CD4-positive, alpha-beta T cell treated with Interleukin-6 at 100 ng/mL for 8 hours (primary cell): ENCODE results near the gene DOCK3.
"Not testable (repeated sequence)": the region's sequence is repeated elsewhere in the genome, so short reads cannot be mapped to it uniquely, and the experiment has no call there.

Experiments used
- DNase-seq: peaks from one replicate; pipeline ENCODE4 v3.0.0-alpha.2; 2020; ENCODE audit warnings: mixed read lengths, low spot score

DOCK3 gene

DNA sequence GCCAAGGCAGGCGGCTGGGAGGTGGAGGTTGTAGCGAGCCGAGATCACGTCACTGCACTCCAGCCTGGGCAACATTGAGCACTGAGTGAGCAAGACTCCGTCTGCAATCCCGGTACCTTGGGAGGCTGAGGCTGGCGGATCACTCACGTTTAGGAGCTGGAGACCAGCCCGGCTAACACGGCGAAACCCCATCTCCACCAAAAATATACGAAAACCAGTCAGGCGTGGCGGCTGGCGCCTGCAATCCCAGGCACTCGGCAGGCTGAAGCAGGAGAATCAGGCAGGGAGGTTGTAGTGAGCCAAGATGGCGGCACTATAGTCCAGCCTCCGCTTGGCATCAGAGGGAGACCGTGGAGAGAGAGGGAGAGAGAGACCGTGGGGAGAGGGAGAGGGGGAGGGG lies 129.6 kb downstream of the DOCK3 start:
- not testable (repeated sequence) for DNase-seq

DNA sequence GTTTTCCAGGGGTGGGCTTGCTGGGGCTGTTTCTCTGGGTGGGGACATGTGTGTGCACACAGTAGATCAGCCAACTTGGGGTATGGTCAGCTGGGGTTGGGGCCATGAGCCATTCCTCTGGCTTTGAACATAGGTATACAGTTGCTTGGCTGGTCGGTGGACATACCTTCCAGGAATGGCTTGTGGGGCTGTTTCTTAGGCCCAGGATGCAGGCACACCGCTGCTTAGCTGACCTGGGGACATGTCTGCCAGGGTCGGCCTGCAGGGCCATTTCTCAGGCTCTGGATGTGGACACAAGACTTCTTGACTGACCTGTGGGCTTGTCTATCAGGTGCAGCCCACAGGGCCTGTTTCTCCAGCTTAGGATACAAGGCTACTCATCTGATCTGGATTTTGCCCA lies 130.6 kb downstream of the DOCK3 start:
- DNase-seq: no peak

DNA sequence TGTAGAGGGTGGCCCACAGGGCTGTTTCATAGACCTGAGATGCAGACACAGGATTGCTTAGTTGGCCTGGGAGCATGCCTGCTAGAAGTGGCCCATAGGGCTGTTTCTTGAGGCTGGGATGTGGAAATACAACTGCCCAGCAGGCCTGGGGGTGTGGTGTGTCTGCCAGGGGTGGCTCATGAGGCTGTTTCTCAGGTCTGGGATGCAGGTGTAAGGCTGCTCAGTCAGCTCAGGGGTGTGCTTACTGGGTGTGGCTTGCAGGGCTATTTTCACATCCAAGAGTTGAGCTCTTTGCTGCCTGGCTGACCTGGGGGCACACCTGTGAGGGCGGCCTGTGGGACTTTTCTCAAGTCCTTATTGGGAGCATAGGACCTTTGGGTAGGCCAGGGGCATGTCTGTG lies 131.3 kb downstream of the DOCK3 start:
- DNase-seq: no peak

DNA sequence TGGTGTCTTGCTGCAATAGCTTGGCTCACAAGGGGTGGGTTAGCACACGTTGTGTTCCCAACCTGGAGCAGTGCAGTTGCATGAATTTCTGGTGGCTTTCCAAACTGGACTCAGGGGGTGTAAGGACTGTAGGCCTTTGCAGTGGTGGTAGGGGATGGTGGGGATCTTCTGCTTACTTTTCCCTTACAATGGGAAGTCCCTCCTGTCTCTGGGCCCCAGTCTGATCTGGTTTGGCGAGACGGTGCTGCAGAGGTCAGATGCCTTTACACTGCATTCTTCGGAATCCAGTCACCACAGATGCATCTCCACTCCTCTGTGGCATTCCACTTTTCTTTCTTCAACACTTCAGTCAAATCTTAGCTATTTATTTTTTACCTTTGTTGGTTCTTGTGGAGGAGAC lies 132.1 kb downstream of the DOCK3 start:
- DNase-seq: no peak

DNA sequence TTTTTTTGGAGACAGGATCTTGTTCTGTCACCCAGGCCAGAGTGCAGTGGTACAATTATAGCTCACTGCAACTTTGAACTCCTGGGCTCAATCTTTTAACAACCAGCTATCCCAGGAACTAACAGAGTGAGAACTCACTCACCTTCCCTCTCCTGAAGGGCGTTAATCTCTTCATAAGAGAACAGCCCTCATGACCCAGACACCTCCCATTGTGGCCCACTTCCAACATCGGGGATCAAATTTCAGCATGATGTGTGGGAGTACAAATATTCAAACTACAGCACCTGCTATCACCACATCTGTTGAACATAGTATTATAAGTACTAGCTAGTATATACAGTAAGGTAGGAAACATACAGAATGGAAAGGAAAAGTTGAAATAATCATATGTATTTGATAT lies 132.5 kb downstream of the DOCK3 start:
- no peak for DNase-seq

DNA sequence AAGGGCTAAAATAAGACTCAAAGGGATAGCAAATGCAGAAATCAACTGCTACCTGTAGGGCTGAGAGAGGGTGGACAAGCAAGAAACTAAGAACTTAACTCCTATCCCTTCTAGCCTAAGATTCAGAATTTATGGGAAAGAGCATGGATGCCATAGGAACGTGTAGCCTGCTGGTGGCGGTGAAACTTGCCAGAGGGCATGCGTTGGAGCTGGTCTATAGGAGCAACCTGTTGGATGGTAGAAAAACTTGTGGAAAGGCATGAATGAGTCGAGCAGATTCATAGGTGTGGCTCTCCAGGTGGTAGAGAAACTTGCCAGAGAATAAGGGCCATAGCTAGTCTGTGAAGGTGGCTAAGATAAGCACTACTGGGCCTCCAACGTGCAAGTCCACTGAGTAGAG lies 137.2 kb downstream of the DOCK3 start:
- DNase-seq: no peak

DNA sequence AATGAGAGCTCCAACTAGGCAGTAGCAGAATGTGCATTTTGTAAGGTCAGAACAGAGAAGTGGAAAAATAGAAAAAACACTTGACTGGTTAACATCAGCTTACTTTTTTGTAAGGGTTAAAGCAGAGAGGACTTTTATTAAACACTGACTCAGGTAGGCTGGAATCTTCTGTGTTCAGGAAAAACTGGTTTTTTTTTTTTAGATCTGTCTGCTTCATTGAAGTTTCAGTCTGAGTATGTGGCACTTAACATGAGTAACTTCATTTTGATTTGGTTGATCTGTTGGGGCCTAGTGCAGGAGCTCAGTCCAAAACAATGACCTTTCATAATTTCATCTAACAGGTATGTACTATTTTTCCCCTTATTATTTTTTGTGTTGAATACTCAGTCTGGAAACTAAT lies 141.1 kb downstream of the DOCK3 start:
- DNase-seq: no peak

DNA sequence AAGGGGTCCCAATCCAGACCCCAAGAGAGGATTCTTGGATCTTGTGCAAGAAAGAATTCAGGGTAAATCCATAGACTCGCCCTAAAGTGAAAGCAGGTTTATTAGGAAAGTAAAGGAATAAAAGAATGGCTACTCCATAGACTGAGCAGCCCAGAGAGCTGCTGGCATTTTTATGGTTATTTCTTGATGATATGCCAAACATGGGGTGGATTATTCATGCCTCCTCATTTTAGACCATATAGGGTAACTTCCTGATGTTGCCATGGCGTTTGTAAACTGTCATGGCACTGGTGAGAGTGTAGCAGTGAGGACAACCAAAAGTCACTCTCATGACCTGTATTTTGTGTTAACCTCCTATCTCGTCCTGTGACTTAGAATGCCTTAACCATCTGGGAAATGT lies 142.2 kb downstream of the DOCK3 start:
- no peak for DNase-seq

DNA sequence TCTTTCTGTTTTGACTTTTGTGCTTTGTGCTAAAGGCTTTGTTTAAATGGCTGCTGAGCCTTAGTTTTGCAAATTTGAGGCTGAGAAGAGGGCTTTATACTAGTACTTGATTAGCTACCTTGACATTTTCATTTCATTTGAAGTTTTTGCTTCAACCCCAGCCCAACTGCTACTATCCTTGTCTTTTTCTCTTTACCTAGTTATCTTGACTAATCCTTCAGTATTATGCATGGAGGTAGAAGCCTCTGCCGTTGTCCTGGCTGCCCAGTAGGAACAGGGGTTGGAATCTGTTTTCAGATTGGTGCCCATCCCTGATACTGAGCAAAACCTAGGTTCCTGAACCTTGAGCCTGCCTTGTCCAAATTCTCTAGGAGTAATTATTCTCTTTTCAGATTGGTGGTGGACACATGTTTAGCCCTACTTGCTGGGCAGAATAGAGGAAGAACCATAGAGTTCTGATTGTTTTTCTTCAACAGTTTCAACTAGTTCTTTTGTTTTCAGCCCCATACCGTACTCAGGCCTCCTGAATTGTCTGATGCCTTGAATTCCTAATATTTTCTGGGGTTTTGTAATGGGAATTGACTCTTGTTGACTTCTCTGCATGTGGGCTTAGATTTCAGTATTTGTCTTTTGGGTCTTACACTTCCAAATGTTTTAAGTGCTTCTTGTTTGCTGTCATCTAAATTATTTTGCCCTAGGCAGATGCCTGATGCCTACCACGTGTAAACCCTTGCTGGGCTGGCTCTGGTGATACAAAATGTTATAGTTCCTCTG lies 143.2 kb downstream of the DOCK3 start:
- DNase-seq: no peak

DNA sequence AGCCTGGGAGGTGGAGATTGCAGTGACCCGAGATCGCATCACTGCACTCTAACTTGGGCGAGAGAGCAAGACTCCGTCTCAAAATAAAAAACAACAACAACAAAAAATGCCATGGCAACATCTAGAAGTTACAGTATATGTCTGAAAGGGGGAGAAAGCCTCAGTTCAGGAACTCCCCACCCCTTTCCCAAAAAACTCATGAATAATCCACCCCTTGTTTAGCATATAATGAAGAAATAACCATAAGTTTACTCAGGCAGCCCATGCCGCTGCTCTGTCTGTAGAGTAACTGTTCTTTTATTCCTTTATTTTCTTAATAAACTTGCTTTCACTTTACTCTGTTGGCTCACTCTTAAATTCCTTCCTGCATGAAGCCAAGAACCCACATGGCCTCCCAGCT lies 145.2 kb downstream of the DOCK3 start:
- no peak for DNase-seq

DNA sequence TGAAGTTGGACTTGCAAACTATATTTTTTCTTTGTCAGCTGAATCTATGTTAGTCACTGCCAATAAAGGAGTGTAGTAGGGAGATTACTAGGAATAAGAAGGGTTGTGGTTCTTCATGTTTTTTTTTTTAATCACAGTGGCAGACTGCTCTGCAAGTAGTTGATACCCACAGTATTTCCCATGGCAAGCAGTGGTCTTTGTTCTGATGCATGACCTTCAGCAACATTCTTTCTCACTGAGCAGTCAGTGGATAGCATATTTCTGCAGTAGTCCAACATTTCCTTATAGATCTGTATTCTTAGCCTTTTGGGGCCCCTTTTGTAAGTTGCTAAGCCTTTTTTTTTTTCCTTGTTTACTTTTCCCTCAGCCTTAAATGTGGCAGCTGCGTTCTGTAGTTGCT lies 151.1 kb downstream of the DOCK3 start:
- DNase-seq: no peak

DNA sequence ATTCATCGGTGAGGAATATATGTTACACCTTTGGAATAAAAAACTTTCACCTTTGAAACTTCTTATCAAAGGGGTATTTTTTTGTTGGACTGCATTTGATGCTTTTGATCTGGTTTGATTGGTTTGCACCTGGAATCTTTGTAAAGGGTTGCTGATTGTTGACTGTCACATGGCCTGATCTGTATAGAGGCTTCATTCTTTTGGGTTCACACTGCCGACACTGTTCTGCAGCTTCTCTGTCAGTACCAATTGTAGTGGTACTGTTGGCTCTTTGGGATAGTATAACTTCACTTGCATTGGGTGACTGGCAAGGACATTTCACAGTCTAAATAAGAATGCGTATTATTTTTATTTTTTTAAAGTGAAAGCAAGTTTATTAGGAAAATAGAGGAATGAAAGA lies 155.7 kb downstream of the DOCK3 start:
- no peak for DNase-seq

DNA sequence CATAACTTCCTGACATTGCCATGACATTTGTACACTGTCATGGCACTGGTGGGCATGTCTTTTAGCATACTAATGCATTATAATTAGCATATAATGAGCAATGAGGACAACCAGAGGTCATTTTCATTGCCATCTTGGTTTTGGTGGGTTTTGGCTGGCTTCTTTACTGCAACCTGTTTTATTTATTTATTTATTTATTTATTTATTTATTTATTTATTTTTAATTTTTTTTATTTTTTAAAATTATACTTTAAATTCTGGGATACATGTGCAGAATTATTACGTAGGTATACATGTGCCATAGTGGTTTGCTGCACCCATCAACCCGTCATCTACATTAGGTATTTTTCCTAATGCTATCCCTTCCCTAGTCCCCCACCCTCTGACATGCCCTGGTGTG lies 156.3 kb downstream of the DOCK3 start:
- not testable (repeated sequence) for DNase-seq

DNA sequence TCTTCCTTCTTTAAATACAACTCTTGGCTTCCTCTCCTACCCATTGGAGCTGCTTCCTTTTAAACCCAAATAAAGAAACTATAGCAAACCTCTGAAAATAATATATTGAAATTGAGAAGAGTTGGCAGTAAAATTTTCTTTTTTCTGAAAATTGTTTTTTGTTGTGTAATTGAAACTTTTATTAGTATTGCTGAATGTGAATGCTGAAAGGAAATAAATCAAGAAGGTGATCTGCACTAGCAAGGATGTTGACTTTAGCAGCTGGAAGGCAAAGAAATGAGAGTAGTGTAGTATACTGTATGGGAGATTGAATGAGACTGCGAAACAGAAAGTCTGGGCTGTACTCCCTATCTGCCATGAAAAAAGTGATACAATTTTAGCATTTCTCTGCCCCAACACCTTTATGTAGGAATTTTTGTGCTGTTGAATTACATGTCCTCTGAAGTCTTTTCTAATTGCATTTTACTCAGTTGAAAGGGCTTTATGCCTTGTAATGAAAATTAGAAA lies 166.3 kb downstream of the DOCK3 start:
- DNase-seq: no peak

DNA sequence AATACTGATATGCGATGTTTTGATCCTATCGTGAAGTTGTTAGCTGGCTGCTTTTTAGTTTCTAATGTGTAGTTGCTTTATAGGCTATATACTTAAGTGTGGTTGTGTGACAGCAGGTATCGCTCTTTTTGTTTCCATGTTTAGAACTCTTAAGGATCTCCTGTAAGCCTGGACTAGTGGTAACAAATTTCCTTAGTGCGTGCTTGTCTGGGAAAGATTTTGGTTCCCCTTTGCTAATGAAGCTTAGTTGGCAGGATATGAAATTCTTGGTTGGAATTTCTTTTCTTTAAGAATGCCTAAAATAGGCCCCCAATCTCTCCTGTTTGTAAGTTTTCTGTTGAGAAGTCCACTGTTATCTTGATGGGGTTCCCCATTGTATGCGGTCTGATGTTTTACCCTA lies 173.6 kb downstream of the DOCK3 start:
- no peak for DNase-seq

DNA sequence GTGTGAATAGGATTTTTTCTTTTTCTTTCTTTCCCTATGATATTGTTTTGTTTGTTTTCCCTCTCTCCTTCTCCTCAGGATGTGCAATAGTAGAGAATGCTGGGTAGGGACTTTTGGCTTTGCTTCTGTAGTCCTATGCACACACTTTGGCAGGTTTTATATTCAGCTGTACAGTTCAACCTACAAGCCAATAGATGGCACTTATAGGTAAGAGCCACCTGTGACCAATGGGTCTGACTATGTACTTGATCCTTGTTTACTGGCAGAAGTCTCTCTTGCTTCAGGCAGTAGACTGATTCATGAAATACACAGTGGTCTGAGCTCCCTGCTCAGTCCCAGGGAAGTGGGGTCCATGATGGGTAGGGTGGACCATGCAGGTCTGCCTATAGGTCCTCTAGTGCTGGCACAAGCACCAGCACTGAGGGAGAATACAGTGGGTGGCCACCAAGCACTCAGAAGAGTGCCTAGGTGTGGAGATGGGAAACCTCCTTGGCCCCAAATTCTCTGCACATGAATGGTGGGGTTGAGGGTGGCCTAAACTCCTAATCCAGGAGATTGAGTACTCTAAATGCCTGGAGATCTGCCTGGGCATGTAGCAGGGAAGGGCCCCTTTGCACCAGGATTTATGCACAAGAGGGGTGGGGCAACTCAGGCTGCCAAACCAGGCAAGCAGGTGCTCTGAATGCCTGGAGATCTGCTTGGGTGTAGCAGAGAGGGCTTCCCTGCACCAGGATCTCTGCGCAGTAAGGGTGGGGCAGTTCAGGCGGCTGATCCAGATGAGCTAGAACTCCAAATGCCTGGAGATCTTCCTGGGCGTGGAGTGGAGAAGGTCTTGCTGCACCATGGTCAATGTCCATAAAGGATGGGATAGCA lies 176.1 kb downstream of the DOCK3 start:
- DNase-seq: no peak

DNA sequence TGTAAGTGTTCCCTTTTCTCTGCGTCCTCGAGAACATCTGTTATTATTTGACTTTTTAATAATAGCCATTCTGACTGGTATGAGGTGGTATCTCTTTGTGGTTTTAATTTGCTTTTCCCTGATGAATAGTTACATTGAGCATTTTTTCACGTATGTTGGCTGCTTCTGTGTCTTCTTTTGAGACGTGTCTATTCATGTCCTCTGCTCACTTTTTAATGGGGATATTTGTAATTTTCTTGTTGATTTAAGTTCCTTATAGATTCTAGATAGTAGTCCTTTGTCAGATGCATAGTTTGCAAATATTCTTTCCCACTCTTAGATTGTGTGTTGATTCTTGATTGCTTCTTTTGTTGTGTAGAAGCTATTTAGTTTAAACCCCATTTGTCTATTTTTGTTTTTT lies 179.2 kb downstream of the DOCK3 start:
- no peak for DNase-seq

DNA sequence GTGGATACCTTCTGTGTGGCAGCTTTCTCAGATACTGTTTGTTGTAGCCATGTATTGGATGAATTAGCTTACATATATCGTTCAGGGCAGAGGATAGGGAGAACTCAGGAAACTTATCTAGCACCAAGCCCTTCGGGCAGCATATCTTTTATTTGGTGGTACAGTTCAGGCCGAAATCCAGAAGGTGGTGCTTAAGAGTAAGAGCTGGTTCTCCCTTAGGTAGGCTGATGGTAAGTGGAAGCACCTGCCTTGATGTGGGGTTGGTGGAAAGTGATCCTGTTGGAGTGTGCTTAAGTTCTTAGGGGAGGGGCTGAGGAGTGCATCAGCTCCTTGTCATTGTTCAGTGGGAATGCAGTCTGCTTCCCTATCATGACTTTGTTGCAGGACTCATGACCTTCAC lies 187.5 kb downstream of the DOCK3 start:
- no peak for DNase-seq

DNA sequence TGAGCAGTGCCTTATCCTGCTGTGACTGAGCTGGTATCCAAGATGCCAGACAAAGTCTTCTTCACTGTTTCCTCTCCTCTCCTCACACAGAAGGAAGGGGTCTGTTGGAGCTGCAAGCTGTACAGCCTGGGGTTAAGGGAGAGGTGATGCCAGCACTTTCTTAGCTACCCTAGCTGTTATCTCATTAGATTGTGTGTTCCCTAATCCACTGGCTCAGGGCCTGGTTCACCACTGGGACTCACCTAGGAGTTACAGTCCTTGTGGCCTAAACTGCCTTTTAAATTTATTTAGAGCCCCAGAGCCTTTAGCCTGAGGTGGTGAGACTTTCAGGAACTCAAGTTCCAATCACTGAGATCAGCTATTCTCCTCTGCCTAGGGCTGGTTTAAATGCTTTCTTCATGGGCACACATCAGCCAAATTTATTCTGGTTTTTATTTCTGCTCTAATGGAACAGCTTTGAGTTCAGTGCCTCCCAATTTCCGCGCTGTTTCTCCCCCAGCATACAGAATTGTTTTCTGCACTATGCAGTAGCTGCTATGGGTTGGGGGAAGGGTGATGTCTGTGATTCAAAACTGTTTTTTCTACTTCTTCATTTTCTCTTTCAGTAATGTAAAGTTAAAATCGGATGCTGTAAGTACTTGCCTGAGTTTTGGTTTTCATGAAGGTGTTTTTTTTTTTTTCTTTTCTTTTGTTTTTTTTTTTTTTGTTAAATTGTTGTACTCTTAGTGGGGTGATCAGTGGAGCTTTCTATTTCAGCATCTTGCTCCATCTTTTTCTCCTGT lies 198.8 kb downstream of the DOCK3 start:
- no peak for DNase-seq

DNA sequence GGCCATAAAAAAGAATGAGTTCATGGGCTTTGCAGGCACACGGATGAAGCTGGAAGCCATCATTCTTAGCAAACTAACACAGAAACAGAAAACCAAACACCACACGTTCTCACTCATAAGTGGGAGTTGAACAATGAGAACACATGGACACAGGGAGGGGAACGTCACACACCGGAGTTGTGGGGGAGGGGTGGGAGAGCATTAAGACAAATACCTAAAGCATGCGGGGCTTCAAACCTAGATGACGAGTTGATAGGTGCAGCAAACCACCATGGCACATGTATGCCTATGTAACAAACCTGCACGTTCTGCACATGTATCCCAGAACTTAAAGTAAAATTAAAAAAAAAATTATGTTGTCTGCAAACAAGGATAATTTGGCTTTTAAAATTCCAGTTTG lies 200.1 kb downstream of the DOCK3 start:
- DNase-seq: not testable (repeated sequence)

DNA sequence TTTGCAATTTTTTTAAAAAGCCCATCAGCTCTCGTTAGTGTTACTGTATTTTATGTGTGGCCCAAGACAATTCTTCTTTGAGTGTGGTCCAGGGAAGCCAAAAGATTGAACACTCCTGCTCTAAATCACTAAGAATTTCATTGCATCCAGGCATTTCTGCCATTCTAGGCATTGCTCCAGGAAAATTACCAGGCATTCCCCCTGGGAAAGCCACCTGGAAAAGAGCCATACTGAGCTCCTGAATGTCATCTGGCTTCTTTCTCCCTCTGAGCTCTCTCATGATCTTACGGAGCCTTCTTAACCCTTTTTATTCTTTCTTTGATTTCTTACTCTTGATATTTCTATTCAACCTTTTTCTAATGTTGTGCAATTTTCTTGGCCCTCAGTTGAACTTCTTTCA lies 202.2 kb downstream of the DOCK3 start:
- DNase-seq: no peak

DNA sequence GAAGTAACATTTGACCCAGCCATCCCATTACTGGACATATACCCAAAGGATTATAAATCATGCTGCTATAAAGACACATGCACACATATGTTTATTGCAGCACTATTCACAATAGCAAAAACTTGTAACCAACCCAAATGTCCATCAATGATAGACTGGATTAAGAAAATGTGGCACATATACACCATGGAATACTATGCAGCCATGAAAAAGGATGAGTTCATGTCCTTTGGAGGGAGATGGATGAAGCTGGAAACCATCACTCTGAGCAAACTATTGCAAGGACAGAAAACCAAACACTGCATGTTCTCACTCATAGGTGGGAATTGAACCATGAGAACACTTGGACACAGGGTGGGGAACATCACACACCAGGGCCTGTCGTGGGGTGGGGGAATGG lies 208.0 kb downstream of the DOCK3 start:
- DNase-seq: not testable (repeated sequence)

DNA sequence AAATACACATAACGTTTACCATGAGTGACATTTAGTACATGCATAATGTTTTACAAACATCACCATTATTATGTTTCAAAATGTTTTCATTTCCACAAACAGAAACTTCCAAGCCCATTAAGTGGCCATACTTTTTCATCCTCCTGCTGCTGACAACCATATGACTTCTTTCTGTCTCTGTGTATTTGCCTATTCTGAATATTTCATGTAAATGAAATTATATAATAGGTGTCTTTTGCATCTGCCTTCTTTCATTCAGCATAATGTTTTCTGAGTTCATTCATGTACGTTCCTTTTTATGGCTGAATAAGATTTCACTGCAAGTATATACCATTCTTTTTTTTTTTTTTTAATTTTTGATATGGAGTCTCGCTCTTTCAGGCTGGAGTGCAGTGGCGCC lies 209.0 kb downstream of the DOCK3 start:
- no peak for DNase-seq
